CD4-positive, alpha-beta memory T cell (primary cell): ENCODE data around the gene HACE1. TPM values are rescaled to one million over a fixed set of nuclear protein-coding genes. Genes with fewer than 3 reads are reported as not detected.
A peak's percentile ranks its signal among the peaks of the same experiment; 100 is the strongest.
"Not testable (repeated sequence)": the region's sequence is repeated elsewhere in the genome, so short reads cannot be mapped to it uniquely, and the experiment has no call there.

Experiments used
- CTCF ChIA-PET: fragments of 350-600 bp; sonication (Branson Sonifier 250); formaldehyde crosslinking; loops from one replicate; lab custom pipeline; 2021; ENCODE audit warnings: inconsistent platforms; ENCODE audit not compliant: partially characterized antibody; lab: Charles Lee
- POLR2A ChIA-PET: fragments of 350-600 bp; sonication (Branson Sonifier 250); formaldehyde crosslinking; loops from one replicate; lab custom pipeline; 2021; ENCODE audit not compliant: partially characterized antibody; lab: Charles Lee
- DNase-seq, 5 donors: peaks; one replicate each; pipeline versions ENCODE4 v3.0.0 to v3.0.0-alpha.2; 2020 to 2022; ENCODE audit warnings: mixed read lengths in 1 of 5
- H3K27ac ChIP-seq: one replicate; pipeline ENCODE4 v1.7.0; 2013; ENCODE audit warnings: low read depth, low read length
- H3K27me3 ChIP-seq: 2 replicates; pipeline ENCODE4 v1.7.0; 2013; ENCODE audit warnings: mild to moderate bottlenecking, low read length, moderate library complexity; ENCODE audit not compliant: insufficient read depth
- H3K36me3 ChIP-seq: 2 replicates; pipeline ENCODE4 v1.7.0; 2013; ENCODE audit warnings: mild to moderate bottlenecking, low read length, moderate library complexity; ENCODE audit not compliant: insufficient read depth
- H3K4me1 ChIP-seq: 2 replicates; pipeline ENCODE4 v1.7.0; 2013; ENCODE audit warnings: mild to moderate bottlenecking, low read length, moderate library complexity; ENCODE audit not compliant: insufficient read depth
- H3K4me3 ChIP-seq, 2 donors: one replicate each; pipeline ENCODE4 v1.7.0; 2013; ENCODE audit warnings: low read length in 2 of 2, mild to moderate bottlenecking in 1 of 2
- H3K9me3 ChIP-seq, 2 donors: one replicate each; pipeline ENCODE4 v1.7.0; 2013; ENCODE audit warnings: low read length in 2 of 2, control low read depth in 1 of 2; ENCODE audit not compliant: control insufficient read depth in 1 of 2
- H3K27ac Mint-ChIP-seq, 7 donors: one replicate each; pipeline ENCODE4 v1.8.0; 2020 to 2021; ENCODE audit warnings: mixed read lengths in 7 of 7, mild to moderate bottlenecking in 6 of 7, inconsistent platforms in 3 of 7, moderate library complexity in 3 of 7
- H3K27me3 Mint-ChIP-seq, 2 donors: one replicate each; pipeline ENCODE4 v1.8.0; 2020 to 2021; ENCODE audit warnings: mixed read lengths in 2 of 2
- H3K36me3 Mint-ChIP-seq, 2 donors: one replicate each; pipeline ENCODE4 v1.8.0; 2020 to 2021; ENCODE audit warnings: mixed read lengths in 2 of 2, inconsistent platforms in 1 of 2, mild to moderate bottlenecking in 1 of 2
- H3K4me1 Mint-ChIP-seq, 4 donors: one replicate each; pipeline ENCODE4 v1.8.0; 2020 to 2021; ENCODE audit warnings: mixed read lengths in 4 of 4, mild to moderate bottlenecking in 1 of 4
- H3K4me3 Mint-ChIP-seq, 8 donors: one replicate each; pipeline ENCODE4 v1.8.0; 2020 to 2021; ENCODE audit warnings: mixed read lengths in 8 of 8, mild to moderate bottlenecking in 7 of 8, moderate library complexity in 6 of 8, inconsistent platforms in 3 of 8
- H3K9me3 Mint-ChIP-seq, 8 donors: one replicate each; pipeline ENCODE4 v1.8.0; 2020 to 2021; ENCODE audit warnings: mixed read lengths in 8 of 8, mild to moderate bottlenecking in 5 of 8, inconsistent platforms in 3 of 8, moderate library complexity in 1 of 8
- intact Hi-C: fragments of 100-400 bp; cut with micrococcal nuclease; formaldehyde crosslinking; loops from one replicate; pipeline ENCODE4 v1.15.1; 2023
- polyA plus RNA-seq, 2 donors: library from polyadenylated mRNA; unstranded; fragments of 300-500 nt; fragmentation: Illumina TruSeq; gene quantifications; one replicate each; pipeline ENCODE4 v1.2.3, GENCODE V29; 2021
- total RNA-seq, 2 experiments: library from RNA; stranded (reverse); gene quantifications; one replicate each; pipeline ENCODE4 v1.2.3, GENCODE V29; 2021

The HACE1 gene
- total and polyA plus RNA-seq, 4 experiments from 2014 or later, result 3.6 to 16.0 (median 9.8) TPM

- peaks cover 8 to 11% of the 10 kb centered on the region in 2 donors for H3K36me3 Mint-ChIP-seq
- no peaks in the 10 kb centered on the region for H3K27me3 Mint-ChIP-seq
- no peaks in the 10 kb centered on the region for H3K36me3 ChIP-seq
- H3K4me3 Mint-ChIP-seq, result no peak overlapping the region
- intact Hi-C loops, result no loop called here
- H3K27me3 ChIP-seq, result no peaks in the 10 kb centered on the region
- no peak for DNase-seq
- ChIA-PET CTCF (no interaction called here), POLR2A (no interaction called here)
- H3K9me3 ChIP-seq, result no peaks in the 10 kb centered on the region
- H3K4me1 ChIP-seq, result peaks cover 14% of the 10 kb centered on the region
- peak overlapping the region in 1 of 7 donors; percentile 42 for H3K27ac Mint-ChIP-seq
- no peaks in the 10 kb centered on the region for H3K9me3 Mint-ChIP-seq
- peaks cover 10 to 20% (median 14%) of the 10 kb centered on the region in 4 donors for H3K4me1 Mint-ChIP-seq
- no peak overlapping the region for H3K4me3 ChIP-seq
- H3K27ac ChIP-seq, result no peak overlapping the region
These were observed 4.2 kb downstream of the HACE1 start for GRCh38 chr6:104855507-104855906.

- H3K36me3 Mint-ChIP-seq, result peaks cover 21 to 25% of the 10 kb centered on the region in 2 donors
- H3K4me3 ChIP-seq, H3K36me3 ChIP-seq, intact Hi-C loops, DNase-seq, H3K27ac ChIP-seq, H3K4me1 ChIP-seq, H3K27ac Mint-ChIP-seq, H3K4me3 Mint-ChIP-seq, H3K27me3 ChIP-seq, H3K9me3 Mint-ChIP-seq, H3K27me3 Mint-ChIP-seq, POLR2A ChIA-PET, H3K4me1 Mint-ChIP-seq, H3K9me3 ChIP-seq, CTCF ChIA-PET: not testable (repeated sequence)
These were observed 12.0 kb downstream of the HACE1 start for GRCh38 chr6:104847721-104848120.

GRCh38 chr6:104843229-104843628 is 16.5 kb downstream of the HACE1 start:
- H3K36me3 Mint-ChIP-seq, result peaks cover 15 to 30% of the 10 kb centered on the region in 2 donors

GRCh38 chr6:104837158-104837557 is 22.6 kb downstream of the HACE1 start:
- Mint-ChIP-seq H3K4me1 (peaks cover 0 to 2% (median 0%) of the 10 kb centered on the region in 4 donors), H3K27me3 (no peaks in the 10 kb centered on the region), H3K9me3 (no peaks in the 10 kb centered on the region), H3K27ac (no peak overlapping the region), H3K4me3 (no peak overlapping the region), H3K36me3 (peaks cover 42 to 44% of the 10 kb centered on the region in 2 donors)
- CTCF ChIA-PET, result no interaction called here
- Histone ChIP-seq H3K27ac (no peak overlapping the region), H3K27me3 (no peaks in the 10 kb centered on the region), H3K36me3 (peaks cover 7% of the 10 kb centered on the region), H3K4me1 (no peaks in the 10 kb centered on the region), H3K9me3 (no peaks in the 10 kb centered on the region), H3K4me3 (no peak overlapping the region)
- DNase-seq, result no peak
- POLR2A ChIA-PET, result no interaction called here
- intact Hi-C loops, result no loop called here

More at GRCh38 chr6:104843229-104843628, 16.5 kb downstream of the HACE1 start:
- Mint-ChIP-seq H3K4me1 (no peaks in the 10 kb centered on the region), H3K27ac (no peak overlapping the region), H3K9me3 (no peaks in the 10 kb centered on the region), H3K27me3 (no peaks in the 10 kb centered on the region), H3K4me3 (no peak overlapping the region)
- Histone ChIP-seq H3K27me3 (no peaks in the 10 kb centered on the region), H3K4me1 (no peaks in the 10 kb centered on the region), H3K4me3 (no peak overlapping the region), H3K27ac (no peak overlapping the region), H3K9me3 (no peaks in the 10 kb centered on the region), H3K36me3 (no peaks in the 10 kb centered on the region)
- intact Hi-C loops, result no loop called here
- ChIA-PET CTCF (no interaction called here), POLR2A (no interaction called here)
- no peak for DNase-seq

- H3K27ac Mint-ChIP-seq, POLR2A ChIA-PET, intact Hi-C loops, H3K27ac ChIP-seq, CTCF ChIA-PET, H3K4me3 ChIP-seq, H3K4me1 Mint-ChIP-seq, H3K27me3 Mint-ChIP-seq, DNase-seq, H3K27me3 ChIP-seq, H3K4me3 Mint-ChIP-seq, H3K4me1 ChIP-seq, H3K36me3 ChIP-seq, H3K9me3 ChIP-seq, H3K9me3 Mint-ChIP-seq: not testable (repeated sequence)
- H3K36me3 Mint-ChIP-seq, result peaks cover 39 to 47% of the 10 kb centered on the region in 2 donors
These were observed 23.2 kb downstream of the HACE1 start for GRCh38 chr6:104836479-104837020.

GRCh38 chr6:104835782-104836181 is 23.9 kb downstream of the HACE1 start:
- Histone ChIP-seq H3K4me3 (no peak overlapping the region), H3K4me1 (no peaks in the 10 kb centered on the region), H3K9me3 (no peaks in the 10 kb centered on the region), H3K36me3 (peaks cover 7% of the 10 kb centered on the region), H3K27me3 (no peaks in the 10 kb centered on the region), H3K27ac (no peak overlapping the region)
- peaks cover 42 to 51% of the 10 kb centered on the region in 2 donors for H3K36me3 Mint-ChIP-seq
- POLR2A ChIA-PET, result no interaction called here
- DNase-seq, result no peak
- intact Hi-C loops, result no loop called here
- CTCF ChIA-PET, result no interaction called here
- H3K4me3 Mint-ChIP-seq, result no peak overlapping the region
- H3K9me3 Mint-ChIP-seq, result no peaks in the 10 kb centered on the region
- peaks cover 0 to 2% (median 0%) of the 10 kb centered on the region in 4 donors for H3K4me1 Mint-ChIP-seq
- H3K27ac Mint-ChIP-seq, result no peak overlapping the region
- no peaks in the 10 kb centered on the region for H3K27me3 Mint-ChIP-seq

- H3K36me3 ChIP-seq, result no peaks in the 10 kb centered on the region
- H3K27me3 ChIP-seq, result no peaks in the 10 kb centered on the region
- no peaks in the 10 kb centered on the region for H3K9me3 ChIP-seq
- DNase-seq, result no peak
- H3K4me1 ChIP-seq, result no peaks in the 10 kb centered on the region
- peaks cover 15 to 23% of the 10 kb centered on the region in 2 donors for H3K36me3 Mint-ChIP-seq
- peaks cover 0 to 2% (median 0%) of the 10 kb centered on the region in 8 donors for H3K9me3 Mint-ChIP-seq
- intact Hi-C loops, result no loop called here
- no peak overlapping the region for H3K4me3 Mint-ChIP-seq
- no peak overlapping the region for H3K4me3 ChIP-seq
- POLR2A ChIA-PET, result no interaction called here
- H3K27ac ChIP-seq, result no peak overlapping the region
- CTCF ChIA-PET, result no interaction called here
- peaks cover 0 to 10% (median 8%) of the 10 kb centered on the region in 4 donors for H3K4me1 Mint-ChIP-seq
- no peak overlapping the region for H3K27ac Mint-ChIP-seq
- H3K27me3 Mint-ChIP-seq, result no peaks in the 10 kb centered on the region
These were observed 30.3 kb downstream of the HACE1 start for GRCh38 chr6:104829183-104829958.
